GM12878 (cell line): ENCODE measurements around the gene SPATA9. TPM values are rescaled to one million over a fixed set of nuclear protein-coding genes. Genes with fewer than 3 reads are reported as not detected.

Experiments
- ATAC-seq: fragments of 200-7000 bp; cut with Tn5 transposase; 3 replicates; pipeline ENCODE4 v1.9.1; 2020; ENCODE audit warnings: mild to moderate bottlenecking, moderate library complexity
- BruUV-seq: library from RNA; stranded (reverse); fragments of 400-500 nt; replicated peaks from 2 replicates; lab custom pipeline; 2021; lab: Mats Ljungman, UMichigan
- CTCF ChIA-PET: fragments of 300-600 bp; sonication (Branson Sonifier 250); formaldehyde crosslinking; extraction: SDS; loops from one replicate; lab custom pipeline; 2021; ENCODE audit warnings: inconsistent platforms; lab: Yijun Ruan, JAX
- POLR2A ChIA-PET: fragments of 350-600 bp; formaldehyde crosslinking; extraction: SDS; loops from one replicate; lab custom pipeline; 2021; ENCODE audit warnings: inconsistent platforms; lab: Charles Lee
- RAD21 ChIA-PET: fragments of 300-600 bp; sonication (Branson Sonifier 250); formaldehyde crosslinking; loops from one replicate; lab custom pipeline; 2023; ENCODE audit warnings: antibody characterized with exemption; ENCODE audit not compliant: unreplicated experiment; lab: Charles Lee
- SMC1A ChIA-PET: fragments of 300-600 bp; sonication (Branson Sonifier 250); formaldehyde crosslinking; loops from one replicate; lab custom pipeline; 2023; ENCODE audit not compliant: unreplicated experiment, uncharacterized antibody; lab: Charles Lee
- DNase-seq: peaks from one replicate; pipeline ENCODE4 v3.0.0-alpha.2; 2011; ENCODE audit warnings: low read depth, low spot score
- FAIRE-seq: peaks from 3 replicates; lab custom pipeline; 2011; peaks lifted over from hg19 to GRCh38; lab: Jason Lieb, UNC
- H2AFZ ChIP-seq: 2 replicates; pipeline ENCODE4 v1.6.0; 2011; ENCODE audit warnings: low read depth, low read length, control low read depth; ENCODE audit not compliant: control insufficient read depth
- H3K27ac ChIP-seq: 2 replicates; pipeline ENCODE4 v1.5.1; 2011; ENCODE audit warnings: control low read depth; ENCODE audit not compliant: control insufficient read depth, insufficient read depth
- H3K27me3 ChIP-seq, 2 experiments: replicated peaks in 1 of 2; 2 replicates each; pipeline versions ENCODE4 v1.6.0 to v1.6.1; 2011; ENCODE audit warnings: low read length in 1 of 2; ENCODE audit not compliant: control insufficient read depth in 2 of 2, insufficient read depth in 2 of 2
- H3K36me3 ChIP-seq, 2 experiments: 2 replicates each; pipeline ENCODE4 v1.5.1; 2011; ENCODE audit warnings: low read length in 1 of 2; ENCODE audit not compliant: control insufficient read depth in 2 of 2, insufficient read depth in 2 of 2
- H3K4me1 ChIP-seq: 2 replicates; pipeline ENCODE4 v1.6.1; 2011; ENCODE audit warnings: mild to moderate bottlenecking, low read length, moderate library complexity, mixed read lengths; ENCODE audit not compliant: control insufficient read depth, insufficient read depth
- H3K4me2 ChIP-seq: 2 replicates; pipeline ENCODE4 v1.6.0; 2011; ENCODE audit warnings: control low read depth; ENCODE audit not compliant: control insufficient read depth, insufficient read depth
- H3K4me3 ChIP-seq: fragments of 200-600 bp; sonication (generic); 2 replicates; pipeline ENCODE4 v1.5.1; 2016
- H3K79me2 ChIP-seq: 2 replicates; pipeline ENCODE4 v1.6.0; 2011; ENCODE audit warnings: low read length; ENCODE audit not compliant: control insufficient read depth, insufficient read depth
- H3K9ac ChIP-seq: 2 replicates; pipeline ENCODE4 v1.8.0; 2011; ENCODE audit warnings: low read length, control low read depth, mixed read lengths; ENCODE audit not compliant: control insufficient read depth, insufficient read depth
- H3K9me3 ChIP-seq: replicated peaks from 3 replicates; pipeline ENCODE4 v1.5.1; 2011; ENCODE audit warnings: mild to moderate bottlenecking, low read length; ENCODE audit not compliant: control insufficient read depth, insufficient read depth
- H4K20me1 ChIP-seq: 2 replicates; pipeline ENCODE4 v1.6.0; 2011; ENCODE audit not compliant: control insufficient read depth, insufficient read depth
- CHD1 ChIP-seq: IDR thresholded peaks from 2 replicates; pipeline ENCODE4 v1.6.1; 2012; ENCODE audit warnings: low read depth, low read length, improper control_type of control experiment
- EP300 ChIP-seq, 2 experiments: fragments of 150-350 bp in 1 of 2; IDR thresholded peaks; 2 replicates each; pipeline ENCODE4 v1.6.1; 2011 to 2012; ENCODE audit warnings: low read depth in 2 of 2, low read length in 2 of 2, borderline replicate concordance in 1 of 2, improper control_type of control experiment in 1 of 2, inconsistent platforms in 1 of 2; ENCODE audit not compliant: control insufficient read depth in 1 of 2
- FOS ChIP-seq: IDR thresholded peaks from 3 replicates; pipeline ENCODE4 v1.6.1; 2011; ENCODE audit warnings: borderline replicate concordance; ENCODE audit not compliant: insufficient read length; ENCODE audit errors: extremely low read depth
- HDGF ChIP-seq: fragments of 450-650 bp; IDR thresholded peaks from 2 replicates; pipeline ENCODE4 v1.6.1; 2016; ENCODE audit warnings: antibody characterized with exemption
- IKZF1 ChIP-seq: fragments of 450-650 bp; conservative IDR thresholded peaks from 2 replicates; pipeline ENCODE4 v1.6.1; 2017; ENCODE audit warnings: antibody characterized with exemption, mild to moderate bottlenecking
- PBX3 ChIP-seq: IDR thresholded peaks from 2 replicates; pipeline ENCODE4 v1.6.1; 2011; ENCODE audit warnings: mild to moderate bottlenecking, low read depth, low read length, moderate library complexity; ENCODE audit not compliant: insufficient replicate concordance
- POLR2A ChIP-seq: IDR thresholded peaks from 2 replicates; pipeline ENCODE4 v1.6.1; 2011; ENCODE audit warnings: low read depth, mild to moderate bottlenecking, low read length
- POLR2AphosphoS2 ChIP-seq: IDR thresholded peaks from 2 replicates; pipeline ENCODE4 v1.6.1; 2011; ENCODE audit warnings: low read depth, mild to moderate bottlenecking, low read length, improper control_type of control experiment, moderate library complexity
- RELA ChIP-seq: fragments of 450-650 bp; IDR thresholded peaks from 2 replicates; pipeline ENCODE4 v1.8.0; 2014; ENCODE audit warnings: borderline replicate concordance; ENCODE audit not compliant: partially characterized antibody
- SMAD5 ChIP-seq: IDR thresholded peaks from 2 replicates; pipeline ENCODE4 v1.6.1; 2016; ENCODE audit warnings: antibody characterized with exemption, low read depth
- STAT3 ChIP-seq: IDR thresholded peaks from 2 replicates; pipeline ENCODE4 v1.6.1; 2011; ENCODE audit warnings: low read depth, low read length, improper control_type of control experiment
- SUPT20H ChIP-seq: IDR thresholded peaks from 2 replicates; pipeline ENCODE4 v1.6.1; 2011; ENCODE audit warnings: low read depth, mild to moderate bottlenecking, low read length, moderate library complexity, borderline replicate concordance; ENCODE audit not compliant: control insufficient read depth
- ZNF217 ChIP-seq: fragments of 450-650 bp; IDR thresholded peaks from 2 replicates; pipeline ENCODE4 v1.6.1; 2017; ENCODE audit warnings: antibody characterized with exemption, mild to moderate bottlenecking
- WGBS: methylation state at CpG from one replicate; pipeline ENCODE4 v1.1.6; 2016; ENCODE audit warnings: low lambda C conversion rate; ENCODE audit not compliant: insufficient replicate concordance, insufficient coverage; ENCODE audit errors: missing lambda C conversion rate; 5-methylcytosine and 5-hydroxymethylcytosine counted together
- in situ Hi-C: fragments of 300-500 bp; cut with MboI; formaldehyde crosslinking; loops from 9 replicates; pipeline ENCODE4 v1.14.3; 2018; ENCODE audit warnings: mixed read lengths
- intact Hi-C: fragments of 100-400 bp; cut with micrococcal nuclease; formaldehyde crosslinking; loops from one replicate; pipeline ENCODE4 v1.14.2; 2022; ENCODE audit not compliant: unreplicated experiment
- polyA plus RNA-seq, 11 experiments: library from polyadenylated mRNA; depleted of rRNA in 4 of 11; unstranded in 6 of 11; stranded (reverse) in 5 of 11; fragments of >200 nt; fragmentation: Nextera tagmentation in 4 of 11; fragmentation: Illumina TruSeq in 1 of 11; extraction: Ambion mirVana in 4 of 11; extraction: Trizol in 1 of 11; gene quantifications; 1 replicate in 1 of 11; 2 replicates in 10 of 11; pipeline versions ENCODE4 v1.2.1 to v1.2.3, GENCODE V29; 2011 to 2016; ENCODE audit warnings: inconsistent platforms in 2 of 11, missing spikeins in 2 of 11, low read depth in 1 of 11
- total RNA-seq, 4 experiments: library from RNA; depleted of rRNA in 3 of 4; stranded (reverse); fragments of >200 nt in 3 of 4; fragmentation: Illumina TruSeq in 1 of 4; extraction: Trizol in 1 of 4; gene quantifications; 2 replicates each; pipeline versions ENCODE4 v1.2.1 to v1.2.3, GENCODE V29; 2013 to 2021

SPATA9 gene
- total and polyA plus RNA-seq, 10 of the 15 experiments (the other 5 are each of a cell fraction or from before 2014, with no cell fraction given) = 0.11 to 0.49 (median 0.16) TPM; not detected in 1

- Histone ChIP-seq H3K4me2 (peak overlapping the region; percentile 78), H3K4me3 (peak overlapping the region; percentile 44), H3K9me3 (no peaks in the 10 kb centered on the region; the same call in 2 of the 3 replicates), H3K27me3 (no peaks in the 10 kb centered on the region), H3K9ac (peak overlapping the region; percentile 24; the same call in 1 of the 2 replicates), H2AFZ (peak overlapping the region; percentile 39; the same call in 1 of the 2 replicates), H3K4me1 (peaks cover 25% of the 10 kb centered on the region), H3K79me2 (no peaks in the 10 kb centered on the region), H4K20me1 (no peaks in the 10 kb centered on the region), H3K36me3 (no peaks in the 10 kb centered on the region), H3K27ac (peak overlapping the region; percentile 40; the same call in 1 of the 2 replicates)
- BruUV-seq = TSS peak; percentile 72
- 13% methylated on average over 2 of the region's 2 CpGs for WGBS
- CTCF ChIA-PET = interaction anchor here (1.0 to 2.7 kb wide), 6 partner anchors 8 to 129 kb away, joined by 4 to 11 read pairs (median 6); partner anchors contain the start of genes RFESD and RHOBTB3
- in situ Hi-C loops (no loop called here), intact Hi-C loops (loop anchor here (1.0 kb wide), 1 partner anchor 8 kb away; no protein-coding TSS in a partner anchor)
- POLR2A ChIA-PET = interaction anchor here (1.2 to 3.2 kb wide), 3 partner anchors 8 to 90 kb away, joined by 5 to 15 read pairs (median 7); no protein-coding TSS in a partner anchor
- TF ChIP-seq HDGF (peak; percentile 58; the same call in 1 of the 2 replicates), FOS (no peak)
- DNase-seq (no peak), FAIRE-seq (peak; percentile 71), ATAC-seq (no peak)
- SMC1A ChIA-PET = interaction anchor here (0.7 to 4.0 kb wide), 9 partner anchors 7 to 67 kb away, joined by 3 to 23 read pairs (median 6); partner anchors contain the start of gene RHOBTB3
- RAD21 ChIA-PET = interaction anchor here (1.2 to 3.8 kb wide), 6 partner anchors 8 to 77 kb away, joined by 3 to 21 read pairs (median 12); partner anchors contain the start of gene RHOBTB3
These were observed 35.9 kb upstream of the SPATA9 start for GRCh38 chr5:95718738-95719137.

- Histone ChIP-seq H3K36me3 (no peaks in the 10 kb centered on the region), H3K79me2 (no peaks in the 10 kb centered on the region), H3K4me3 (peak overlapping the region; percentile 44), H3K27me3 (no peaks in the 10 kb centered on the region), H4K20me1 (no peaks in the 10 kb centered on the region), H3K4me2 (peak overlapping the region; percentile 78), H3K9ac (peak overlapping the region; percentile 24; the same call in 1 of the 2 replicates), H3K4me1 (peaks cover 25% of the 10 kb centered on the region), H3K27ac (peak overlapping the region; percentile 40), H3K9me3 (no peaks in the 10 kb centered on the region; the same call in 2 of the 3 replicates), H2AFZ (peak overlapping the region; percentile 39; the same call in 1 of the 2 replicates)
- FAIRE-seq (peak; percentile 91), DNase-seq (peak; percentile 84), ATAC-seq (peak; percentile 92)
- CTCF ChIA-PET = interaction anchor here (0.7 to 2.7 kb wide), 11 partner anchors 8 to 618 kb away, joined by 3 to 11 read pairs (median 5); partner anchors contain the start of genes RFESD and RHOBTB3
- WGBS = 0% methylated on average over 2 of the region's 2 CpGs
- intact Hi-C loops = loop anchor here (1.0 kb wide), 1 partner anchor 8 kb away; no protein-coding TSS in a partner anchor
- BruUV-seq = no TSS peak
- POLR2A ChIA-PET = interaction anchor here (0.6 to 3.2 kb wide), 7 partner anchors 8 to 104 kb away, joined by 3 to 15 read pairs (median 5); partner anchors contain the start of genes GLRX and RHOBTB3
- in situ Hi-C loops = no loop called here
- RAD21 ChIA-PET = interaction anchor here (0.8 to 3.8 kb wide), 12 partner anchors 9 to 131 kb away, joined by 3 to 21 read pairs (median 3); partner anchors contain the start of genes RFESD and RHOBTB3
- SMC1A ChIA-PET = interaction anchor here (0.7 to 4.0 kb wide), 16 partner anchors 8 to 161 kb away, joined by 3 to 23 read pairs (median 4); partner anchors contain the start of genes RFESD and RHOBTB3
- TF ChIP-seq STAT3 (no peak), ZNF217 (no peak), POLR2AphosphoS2 (no peak), PBX3 (no peak), RELA (no peak), SUPT20H (no peak), POLR2A (no peak), EP300 (IDR thresholded peaks at IDR 0.05; ENCODE audit: borderline replicate concordance in 1 of 2, control insufficient read depth in 1 of 2, low read depth in 2 of 2, low read length in 2 of 2) (peak; percentile 26 to 72; a peak in 1 of 4 replicates), CHD1 (no peak), IKZF1 (peak; percentile 79), SMAD5 (no peak)
These were observed 35.4 kb upstream of the SPATA9 start for GRCh38 chr5:95718203-95718602.
